Smooth muscle cell (in vitro differentiated cells): ENCODE data around the gene KDM2B. TPM values are rescaled to one million over a fixed set of nuclear protein-coding genes. Genes with fewer than 3 reads are reported as not detected.

Experiments used
- DNase-seq: peaks from one replicate; lab custom pipeline; 2025; ENCODE audit not compliant: unreplicated experiment; lab: John Stamatoyannopoulos, UW
- H2AFZ ChIP-seq: fragments of 200-600 bp; sonication (generic); 2 replicates; pipeline ENCODE4 v1.6.0; 2016; ENCODE audit warnings: antibody characterized with exemption, low read depth, mild to moderate bottlenecking
- H3F3A ChIP-seq: fragments of 200-600 bp; sonication (generic); 2 replicates; pipeline ENCODE4 v1.6.0; 2017; ENCODE audit warnings: antibody characterized with exemption, low read depth
- H3K27ac ChIP-seq: fragments of 200-600 bp; sonication (generic); 2 replicates; pipeline ENCODE4 v1.5.1; 2016; ENCODE audit warnings: low read depth, mild to moderate bottlenecking
- H3K27me3 ChIP-seq: fragments of 200-600 bp; sonication (generic); 2 replicates; pipeline ENCODE4 v1.6.1; 2016; ENCODE audit warnings: low read depth, mild to moderate bottlenecking
- H3K36me3 ChIP-seq: fragments of 200-600 bp; sonication (generic); 2 replicates; pipeline ENCODE4 v1.5.1; 2016; ENCODE audit warnings: low read depth
- H3K4me1 ChIP-seq: fragments of 200-600 bp; sonication (generic); 2 replicates; pipeline ENCODE4 v1.5.1; 2016; ENCODE audit warnings: low read depth
- H3K4me2 ChIP-seq: fragments of 200-600 bp; sonication (generic); 2 replicates; pipeline ENCODE4 v1.6.0; 2016; ENCODE audit warnings: mild to moderate bottlenecking
- H3K4me3 ChIP-seq: fragments of 200-600 bp; sonication (generic); 2 replicates; pipeline ENCODE4 v1.5.1; 2016; ENCODE audit warnings: mild to moderate bottlenecking
- H3K79me2 ChIP-seq: fragments of 200-600 bp; sonication (generic); 2 replicates; pipeline ENCODE4 v1.6.0; 2016; ENCODE audit warnings: low read depth, mild to moderate bottlenecking
- H3K9ac ChIP-seq: fragments of 200-600 bp; sonication (generic); 2 replicates; pipeline ENCODE4 v1.6.0; 2016; ENCODE audit warnings: low read depth
- H3K9me3 ChIP-seq: fragments of 200-600 bp; sonication (generic); replicated peaks from 2 replicates; pipeline ENCODE4 v1.5.1; 2016; ENCODE audit warnings: low read depth
- H4K20me1 ChIP-seq: fragments of 200-600 bp; sonication (generic); 2 replicates; pipeline ENCODE4 v1.6.0; 2016; ENCODE audit warnings: low read depth
- WGBS: methylation state at CpG from one replicate; pipeline ENCODE4 v1.1.7; 2016; ENCODE audit warnings: low lambda C conversion rate; 5-methylcytosine and 5-hydroxymethylcytosine counted together
- polyA plus RNA-seq: library from polyadenylated mRNA; unstranded; fragments of >200 nt; fragmentation: Nextera tagmentation; extraction: Ambion mirVana; gene quantifications from 2 replicates; pipeline ENCODE4 v1.2.1, GENCODE V29; 2016
- total RNA-seq: library from RNA; depleted of rRNA; stranded (reverse); fragments of >200 nt; gene quantifications from 2 replicates; pipeline ENCODE4 v1.2.3, GENCODE V29; 2014
- TF ChIP-seq, protein P1 (sequence below): fragments of 200-600 bp; sonication (generic); IDR thresholded peaks from 2 replicates; pipeline ENCODE4 v1.5.1; 2017; ENCODE audit warnings: borderline replicate concordance, mild to moderate bottlenecking, antibody characterized with exemption; ENCODE audit not compliant: insufficient read depth, poor library complexity, severe bottlenecking

Gene KDM2B
- total and polyA plus RNA-seq, 2 experiments from 2014 or later = 16.3 to 34.9 TPM

DNA sequence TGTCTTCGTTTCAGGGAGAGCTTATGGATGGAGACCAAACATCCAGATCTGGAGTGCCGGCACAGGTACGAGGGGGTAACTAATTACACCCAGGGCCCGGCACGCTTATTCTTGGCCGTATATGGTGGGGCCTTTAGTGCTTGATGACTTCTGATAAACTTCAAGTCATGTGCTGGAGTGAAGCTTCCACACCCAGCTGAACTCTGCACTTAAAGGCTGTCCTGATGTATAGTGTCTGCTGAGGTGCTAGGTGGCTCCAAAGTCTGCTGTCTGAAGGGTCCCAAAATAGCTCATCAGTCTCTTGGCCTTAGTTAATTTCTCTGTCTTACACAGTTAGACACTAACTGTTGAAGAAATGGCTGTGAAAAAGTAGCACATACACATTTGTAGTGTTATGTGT, 163.0 kb downstream of the KDM2B start:
- H3K27ac ChIP-seq = no peak overlapping the region
- TF ChIP-seq, protein P1, sequence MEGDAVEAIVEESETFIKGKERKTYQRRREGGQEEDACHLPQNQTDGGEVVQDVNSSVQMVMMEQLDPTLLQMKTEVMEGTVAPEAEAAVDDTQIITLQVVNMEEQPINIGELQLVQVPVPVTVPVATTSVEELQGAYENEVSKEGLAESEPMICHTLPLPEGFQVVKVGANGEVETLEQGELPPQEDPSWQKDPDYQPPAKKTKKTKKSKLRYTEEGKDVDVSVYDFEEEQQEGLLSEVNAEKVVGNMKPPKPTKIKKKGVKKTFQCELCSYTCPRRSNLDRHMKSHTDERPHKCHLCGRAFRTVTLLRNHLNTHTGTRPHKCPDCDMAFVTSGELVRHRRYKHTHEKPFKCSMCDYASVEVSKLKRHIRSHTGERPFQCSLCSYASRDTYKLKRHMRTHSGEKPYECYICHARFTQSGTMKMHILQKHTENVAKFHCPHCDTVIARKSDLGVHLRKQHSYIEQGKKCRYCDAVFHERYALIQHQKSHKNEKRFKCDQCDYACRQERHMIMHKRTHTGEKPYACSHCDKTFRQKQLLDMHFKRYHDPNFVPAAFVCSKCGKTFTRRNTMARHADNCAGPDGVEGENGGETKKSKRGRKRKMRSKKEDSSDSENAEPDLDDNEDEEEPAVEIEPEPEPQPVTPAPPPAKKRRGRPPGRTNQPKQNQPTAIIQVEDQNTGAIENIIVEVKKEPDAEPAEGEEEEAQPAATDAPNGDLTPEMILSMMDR = no peak
- no peak for DNase-seq
- no peak overlapping the region for H3K4me2 ChIP-seq
- H3K9ac ChIP-seq = no peak overlapping the region
- no peaks in the 10 kb centered on the region for H3F3A ChIP-seq
- H2AFZ ChIP-seq = no peak overlapping the region
- no peak overlapping the region for H3K4me3 ChIP-seq
- no peaks in the 10 kb centered on the region for H3K9me3 ChIP-seq
- 95% methylated on average over 6 of the region's 6 CpGs for WGBS
- peaks cover 15% of the 10 kb centered on the region for H3K79me2 ChIP-seq
- H3K4me1 ChIP-seq = no peaks in the 10 kb centered on the region
- H4K20me1 ChIP-seq = peaks cover 17% of the 10 kb centered on the region
- H3K27me3 ChIP-seq = no peaks in the 10 kb centered on the region
- H3K36me3 ChIP-seq = peaks cover 7% of the 10 kb centered on the region

DNA sequence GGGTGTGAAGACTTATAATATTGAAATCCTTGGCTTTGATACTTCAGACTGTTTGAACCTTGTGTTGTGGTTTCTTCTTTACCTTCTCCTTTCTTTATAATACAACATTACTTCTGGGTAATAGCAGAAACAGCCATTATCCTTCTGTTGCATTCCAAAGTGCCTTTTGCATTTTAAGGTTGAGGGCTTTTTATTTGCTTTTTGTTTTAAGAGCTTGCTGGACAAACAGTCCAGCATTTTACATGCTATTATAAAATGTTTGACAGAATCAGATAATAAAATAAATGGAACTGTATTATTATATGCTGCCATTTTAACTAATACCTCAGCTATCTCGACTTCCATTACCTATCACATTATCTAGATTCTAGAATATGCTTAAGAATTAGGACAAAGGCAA, 166.9 kb downstream of the KDM2B start:
- Histone ChIP-seq H3K36me3 (peaks cover 7% of the 10 kb centered on the region), H3K4me3 (no peak overlapping the region), H3K27me3 (no peaks in the 10 kb centered on the region), H3K4me2 (no peak overlapping the region), H3K4me1 (no peaks in the 10 kb centered on the region), H3K9ac (no peak overlapping the region), H3K27ac (no peak overlapping the region), H3K79me2 (peaks cover 32% of the 10 kb centered on the region), H3K9me3 (no peaks in the 10 kb centered on the region), H3F3A (no peaks in the 10 kb centered on the region), H4K20me1 (peaks cover 47% of the 10 kb centered on the region), H2AFZ (no peak overlapping the region)
- TF ChIP-seq, protein P1 = no peak
- no peak for DNase-seq
- 100% methylated on average over 1 of the region's 1 CpG for WGBS

DNA sequence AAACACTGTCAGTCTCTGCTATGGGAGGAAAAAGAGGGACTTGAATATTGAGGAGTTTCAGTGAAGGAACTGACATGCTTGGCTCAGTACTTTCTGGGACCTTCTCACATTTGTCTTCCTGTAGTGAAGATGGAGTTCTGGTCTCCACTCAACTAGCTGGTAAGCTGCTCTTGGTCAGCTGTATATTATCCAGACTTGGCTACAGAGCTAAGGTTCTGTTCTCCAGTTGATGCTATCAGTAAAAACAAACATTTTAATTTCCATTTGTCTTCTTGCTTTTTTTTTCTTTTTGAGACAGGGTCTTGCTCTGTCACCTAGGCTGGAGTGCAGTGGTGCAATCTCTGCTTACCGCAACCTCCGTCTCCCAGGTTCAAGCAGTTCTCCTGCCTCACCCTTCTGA, 175.6 kb downstream of the KDM2B start:
- TF ChIP-seq, protein P1 = no peak
- peaks cover 18% of the 10 kb centered on the region for H3K4me1 ChIP-seq
- WGBS = 96% methylated on average over 2 of the region's 2 CpGs
- no peaks in the 10 kb centered on the region for H3K9me3 ChIP-seq
- no peaks in the 10 kb centered on the region for H3K27me3 ChIP-seq
- H3K4me2 ChIP-seq = no peak overlapping the region
- peaks cover 51% of the 10 kb centered on the region for H4K20me1 ChIP-seq
- no peak overlapping the region for H2AFZ ChIP-seq
- no peak overlapping the region for H3K4me3 ChIP-seq
- no peaks in the 10 kb centered on the region for H3K36me3 ChIP-seq
- DNase-seq = no peak
- H3K9ac ChIP-seq = no peak overlapping the region
- no peaks in the 10 kb centered on the region for H3F3A ChIP-seq
- H3K79me2 ChIP-seq = peaks cover 82% of the 10 kb centered on the region
- no peak overlapping the region for H3K27ac ChIP-seq

DNA sequence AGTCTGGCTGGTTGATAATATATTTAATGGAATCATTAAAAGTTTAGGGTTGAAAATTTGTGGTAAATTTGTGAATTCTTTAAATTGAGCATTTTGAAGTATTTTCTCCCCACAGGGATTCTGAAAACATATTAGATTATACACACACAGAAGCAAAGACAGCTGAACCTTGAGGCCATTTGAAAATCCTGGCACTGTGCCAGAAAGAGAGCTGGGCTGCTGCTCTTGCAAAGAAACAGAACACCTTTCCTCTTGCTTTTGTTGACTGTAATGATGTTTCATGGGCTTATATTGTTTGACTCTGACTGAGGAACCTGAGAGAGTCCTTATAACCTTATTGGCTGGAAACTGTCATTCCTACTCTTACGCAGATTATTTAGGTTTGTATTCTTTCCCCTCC, 176.1 kb downstream of the KDM2B start:
- Histone ChIP-seq H2AFZ (no peak overlapping the region), H3K27me3 (no peaks in the 10 kb centered on the region), H3K79me2 (peaks cover 82% of the 10 kb centered on the region), H3F3A (no peaks in the 10 kb centered on the region), H4K20me1 (peaks cover 47% of the 10 kb centered on the region), H3K9ac (no peak overlapping the region), H3K4me3 (no peak overlapping the region), H3K9me3 (no peaks in the 10 kb centered on the region), H3K4me2 (no peak overlapping the region), H3K4me1 (peaks cover 18% of the 10 kb centered on the region), H3K27ac (no peak overlapping the region), H3K36me3 (no peaks in the 10 kb centered on the region)
- no peak for DNase-seq
- TF ChIP-seq, protein P1 = no peak
- 100% methylated on average over 1 of the region's 1 CpG for WGBS
